ENCODE results near the gene CHP1.

The CHP1 gene

GRCh38 chr15:41283653-41284426 is 52.8 kb downstream of the CHP1 start:
- Histone ChIP-seq H3K4me3 (ENCODE audit: low read depth, low read length) (peak overlapping the region; percentile 86), H3K79me2 (peaks cover 7% of the 10 kb centered on the region), H3K27ac (peak overlapping the region; percentile 48), H2AFZ (peak overlapping the region; percentile 81), H3K9me3 (ENCODE audit: control insufficient read depth, low read length) (no peaks in the 10 kb centered on the region), H3K4me2 (ENCODE audit: low read length) (peak overlapping the region; percentile 83), H3K27me3 (ENCODE audit: control insufficient read depth, insufficient read depth, low read length) (no peaks in the 10 kb centered on the region), H3K4me1 (no peaks in the 10 kb centered on the region), H3K9ac (peak overlapping the region; percentile 49), H3K36me3 (ENCODE audit: control insufficient read depth, insufficient read depth, low read length) (no peaks in the 10 kb centered on the region)
- TF ChIP-seq CTCF (IDR thresholded peaks at IDR 0.05): no peak

- no peaks in the 10 kb centered on the region for H3K9me3 ChIP-seq (ENCODE audit: control insufficient read depth, low read length)
- H3K27ac ChIP-seq: peak overlapping the region; percentile 48
- H3K9ac ChIP-seq: no peak overlapping the region
- H3K4me3 ChIP-seq (ENCODE audit: low read depth, low read length): peak overlapping the region; percentile 86
- no peaks in the 10 kb centered on the region for H3K27me3 ChIP-seq (ENCODE audit: control insufficient read depth, insufficient read depth, low read length)
- peak overlapping the region; percentile 83 for H3K4me2 ChIP-seq (ENCODE audit: low read length)
- TF ChIP-seq CTCF (IDR thresholded peaks at IDR 0.05): no peak
- H2AFZ ChIP-seq: peak overlapping the region; percentile 81
- peaks cover 7% of the 10 kb centered on the region for H3K79me2 ChIP-seq
- H3K4me1 ChIP-seq: no peaks in the 10 kb centered on the region
- H3K36me3 ChIP-seq (ENCODE audit: control insufficient read depth, insufficient read depth, low read length): no peaks in the 10 kb centered on the region
Measured at GRCh38 chr15:41284427-41285177, 53.5 kb downstream of the CHP1 start.

GRCh38 chr15:41285285-41285684 is 54.2 kb downstream of the CHP1 start:
- peak overlapping the region; percentile 86 for H3K4me3 ChIP-seq (ENCODE audit: low read depth, low read length)
- H3K27ac ChIP-seq: no peak overlapping the region
- H3K9me3 ChIP-seq (ENCODE audit: control insufficient read depth, low read length): no peaks in the 10 kb centered on the region
- no peaks in the 10 kb centered on the region for H3K36me3 ChIP-seq (ENCODE audit: control insufficient read depth, insufficient read depth, low read length)
- H3K4me1 ChIP-seq: no peaks in the 10 kb centered on the region
- TF ChIP-seq CTCF (IDR thresholded peaks at IDR 0.05): no peak
- no peak overlapping the region for H3K9ac ChIP-seq
- no peaks in the 10 kb centered on the region for H3K27me3 ChIP-seq (ENCODE audit: control insufficient read depth, insufficient read depth, low read length)
- peaks cover 7% of the 10 kb centered on the region for H3K79me2 ChIP-seq
- H2AFZ ChIP-seq: no peak overlapping the region
- H3K4me2 ChIP-seq (ENCODE audit: low read length): peak overlapping the region; percentile 83

GRCh38 chr15:41286665-41287333 is 55.7 kb downstream of the CHP1 start:
- no peaks in the 10 kb centered on the region for H3K36me3 ChIP-seq (ENCODE audit: control insufficient read depth, insufficient read depth, low read length)

More at GRCh38 chr15:41286665-41287333, 55.7 kb downstream of the CHP1 start:
- Histone ChIP-seq H3K4me1 (no peaks in the 10 kb centered on the region), H3K9ac (no peak overlapping the region), H2AFZ (no peak overlapping the region), H3K9me3 (ENCODE audit: control insufficient read depth, low read length) (no peaks in the 10 kb centered on the region), H3K27me3 (ENCODE audit: control insufficient read depth, insufficient read depth, low read length) (no peaks in the 10 kb centered on the region), H3K79me2 (peaks cover 7% of the 10 kb centered on the region), H3K4me2 (ENCODE audit: low read length) (no peak overlapping the region), H3K27ac (no peak overlapping the region), H3K4me3 (ENCODE audit: low read depth, low read length) (no peak overlapping the region)
- no peak for TF ChIP-seq CTCF (IDR thresholded peaks at IDR 0.05)

Data from parathyroid adenoma (tissue), 2 donors.